HFFc6 (cell line): Measurements from ENCODE around the gene ANO6. TPM values are rescaled to one million over a fixed set of nuclear protein-coding genes. Genes with fewer than 3 reads are reported as not detected.

Experiments
- DNase-seq: peaks from one replicate; pipeline ENCODE4 v3.0.0-alpha.2; 2018
- H3K27ac Mint-ChIP-seq: 2 replicates; pipeline ENCODE4 v1.8.0; 2020; ENCODE audit warnings: mild to moderate bottlenecking, mixed read lengths
- H3K27me3 Mint-ChIP-seq: 2 replicates; pipeline ENCODE4 v1.8.0; 2021; ENCODE audit warnings: mild to moderate bottlenecking, moderate library complexity, mixed read lengths; ENCODE audit not compliant: insufficient read depth
- H3K36me3 Mint-ChIP-seq: 2 replicates; pipeline ENCODE4 v1.8.0; 2021; ENCODE audit warnings: low read depth, mixed read lengths
- H3K4me1 Mint-ChIP-seq: 2 replicates; pipeline ENCODE4 v1.8.0; 2020; ENCODE audit warnings: low read depth, mixed read lengths
- H3K4me3 Mint-ChIP-seq: 2 replicates; pipeline ENCODE4 v1.8.0; 2020; ENCODE audit warnings: mild to moderate bottlenecking, moderate library complexity, mixed read lengths
- H3K9me3 Mint-ChIP-seq: 2 replicates; pipeline ENCODE4 v1.8.0; 2020; ENCODE audit warnings: mild to moderate bottlenecking, mixed read lengths
- total RNA-seq, 6 experiments: library from RNA; stranded (reverse); fragmentation: NEBNext Ultra II Directional; extraction: Animal tissue kit (Norgen Biotek cat#: 25700); gene quantifications; 2 replicates in 1 of 6; 3 replicates in 5 of 6; pipeline ENCODE4 v1.2.3, GENCODE V29; 2021
- TF ChIP-seq, protein P1 (sequence below): fragments of 200-600 bp; sonication (generic); IDR thresholded peaks from 2 replicates; pipeline ENCODE4 v1.5.0; 2021; ENCODE audit warnings: antibody characterized with exemption, mild to moderate bottlenecking

Gene ANO6
- total RNA-seq, 6 experiments from 2014 or later = 44.4 to 58.6 (median 53.3) TPM

- TF ChIP-seq, protein P1, sequence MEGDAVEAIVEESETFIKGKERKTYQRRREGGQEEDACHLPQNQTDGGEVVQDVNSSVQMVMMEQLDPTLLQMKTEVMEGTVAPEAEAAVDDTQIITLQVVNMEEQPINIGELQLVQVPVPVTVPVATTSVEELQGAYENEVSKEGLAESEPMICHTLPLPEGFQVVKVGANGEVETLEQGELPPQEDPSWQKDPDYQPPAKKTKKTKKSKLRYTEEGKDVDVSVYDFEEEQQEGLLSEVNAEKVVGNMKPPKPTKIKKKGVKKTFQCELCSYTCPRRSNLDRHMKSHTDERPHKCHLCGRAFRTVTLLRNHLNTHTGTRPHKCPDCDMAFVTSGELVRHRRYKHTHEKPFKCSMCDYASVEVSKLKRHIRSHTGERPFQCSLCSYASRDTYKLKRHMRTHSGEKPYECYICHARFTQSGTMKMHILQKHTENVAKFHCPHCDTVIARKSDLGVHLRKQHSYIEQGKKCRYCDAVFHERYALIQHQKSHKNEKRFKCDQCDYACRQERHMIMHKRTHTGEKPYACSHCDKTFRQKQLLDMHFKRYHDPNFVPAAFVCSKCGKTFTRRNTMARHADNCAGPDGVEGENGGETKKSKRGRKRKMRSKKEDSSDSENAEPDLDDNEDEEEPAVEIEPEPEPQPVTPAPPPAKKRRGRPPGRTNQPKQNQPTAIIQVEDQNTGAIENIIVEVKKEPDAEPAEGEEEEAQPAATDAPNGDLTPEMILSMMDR = no peak
- no peak overlapping the region for H3K27ac Mint-ChIP-seq
- H3K9me3 Mint-ChIP-seq = no peaks in the 10 kb centered on the region
- peaks cover 18% of the 10 kb centered on the region for H3K4me1 Mint-ChIP-seq
- DNase-seq = no peak
- no peaks in the 10 kb centered on the region; the same call in 1 of the 2 replicates for H3K27me3 Mint-ChIP-seq
- peaks cover 24% of the 10 kb centered on the region for H3K36me3 Mint-ChIP-seq
- no peak overlapping the region for H3K4me3 Mint-ChIP-seq
Measured at GRCh38 chr12:45435945-45436710, 220.2 kb downstream of the ANO6 start.

DNA sequence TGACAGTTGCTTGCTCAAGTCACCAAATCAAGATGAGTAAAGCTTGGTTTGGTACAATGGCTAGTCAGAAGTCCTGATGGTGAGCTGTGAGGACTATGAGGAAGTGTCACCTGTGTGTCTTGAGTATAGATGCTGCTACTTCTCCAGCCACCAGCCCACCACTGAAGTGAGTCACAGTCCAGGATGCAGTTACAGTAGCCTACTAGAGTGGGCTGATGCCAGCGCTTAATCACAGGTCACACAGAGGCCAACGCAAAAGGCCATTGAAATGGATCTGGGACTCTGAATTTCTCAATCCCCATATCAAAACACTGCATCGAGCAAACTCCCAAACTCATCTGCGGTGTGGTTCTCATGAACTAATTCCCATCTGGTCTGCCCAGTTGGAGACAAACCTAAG is 223.1 kb downstream of the ANO6 start:
- no peaks in the 10 kb centered on the region; the same call in 1 of the 2 replicates for H3K27me3 Mint-ChIP-seq
- H3K4me1 Mint-ChIP-seq = peaks cover 18% of the 10 kb centered on the region
- TF ChIP-seq, protein P1 = no peak
- H3K27ac Mint-ChIP-seq = no peak overlapping the region
- H3K4me3 Mint-ChIP-seq = no peak overlapping the region
- peaks cover 11% of the 10 kb centered on the region for H3K9me3 Mint-ChIP-seq
- no peak for DNase-seq
- peaks cover 10% of the 10 kb centered on the region for H3K36me3 Mint-ChIP-seq

- Mint-ChIP-seq H3K36me3 (peaks cover 7% of the 10 kb centered on the region), H3K9me3 (peaks cover 24% of the 10 kb centered on the region), H3K27ac (no peak overlapping the region), H3K27me3 (no peaks in the 10 kb centered on the region; the same call in 1 of the 2 replicates), H3K4me3 (no peak overlapping the region), H3K4me1 (no peaks in the 10 kb centered on the region)
- TF ChIP-seq, protein P1 = no peak
- DNase-seq = no peak
Measured at GRCh38 chr12:45446013-45446412, 230.1 kb downstream of the ANO6 start.

DNA sequence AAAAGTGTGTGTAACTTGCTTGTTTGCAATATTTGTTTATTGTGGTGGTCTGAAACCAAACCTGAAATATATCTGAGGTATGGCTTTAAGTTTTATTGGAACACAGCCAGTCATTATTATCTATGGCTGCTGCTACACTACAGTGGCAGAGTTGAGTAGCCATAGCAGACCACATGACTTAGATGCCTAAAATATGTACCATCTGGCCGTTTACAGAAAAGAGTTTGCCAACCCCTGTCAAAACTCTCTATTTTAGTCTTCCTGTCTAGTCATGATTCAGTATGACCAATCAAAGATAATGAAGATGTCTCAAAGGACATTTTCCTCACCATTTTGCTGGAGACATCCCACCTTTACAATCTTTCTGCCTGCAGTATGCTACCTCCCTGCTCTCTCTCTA is 242.3 kb downstream of the ANO6 start:
- Mint-ChIP-seq H3K36me3 (no peaks in the 10 kb centered on the region), H3K27ac (no peak overlapping the region), H3K9me3 (no peaks in the 10 kb centered on the region), H3K4me1 (no peaks in the 10 kb centered on the region), H3K27me3 (peaks cover 4% of the 10 kb centered on the region), H3K4me3 (no peak overlapping the region)
- TF ChIP-seq, protein P1 = no peak
- no peak for DNase-seq

DNA sequence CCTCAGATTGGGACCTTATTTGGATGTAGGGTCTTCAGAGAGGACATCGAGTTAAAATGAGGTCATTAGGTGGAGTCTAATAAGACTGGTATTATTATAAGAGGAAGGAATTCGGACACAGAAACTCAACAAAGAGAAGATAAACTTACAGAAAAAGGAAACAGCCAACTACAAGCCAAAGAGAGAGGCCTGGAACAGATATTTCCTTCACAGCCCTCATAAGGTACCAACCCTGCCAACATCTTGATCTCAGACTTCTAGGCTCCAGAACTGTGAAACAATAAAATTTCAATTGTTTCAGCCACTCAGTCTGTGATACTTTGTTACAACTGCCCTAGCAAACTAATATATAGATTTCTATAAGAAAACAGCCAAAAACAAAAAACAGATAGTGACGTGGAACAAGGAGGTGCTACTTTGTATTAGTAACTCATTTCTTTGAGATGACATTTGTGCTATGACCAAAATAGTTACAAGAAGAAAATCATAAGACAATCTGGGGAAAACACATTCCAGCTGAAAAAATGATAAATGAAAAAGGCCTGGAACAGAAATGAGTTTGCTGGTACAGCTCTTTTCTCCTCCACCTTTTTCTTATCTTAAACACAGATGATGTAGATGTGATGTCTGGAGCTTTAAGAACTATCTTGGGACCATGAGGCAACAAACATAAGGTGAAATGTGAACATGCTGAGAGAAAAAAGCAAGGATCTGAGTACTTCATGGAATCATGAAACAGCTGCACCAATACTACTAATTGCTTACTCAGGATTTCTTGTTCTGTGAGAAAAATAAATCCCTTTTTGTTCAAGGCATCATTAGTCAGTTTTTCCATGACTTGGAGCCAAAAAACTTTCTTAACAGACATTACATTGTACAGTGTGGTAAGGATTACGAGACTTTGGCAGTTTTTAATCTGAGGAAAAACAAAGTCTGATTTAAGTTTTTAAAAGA is 243.2 kb downstream of the ANO6 start:
- no peaks in the 10 kb centered on the region for H3K9me3 Mint-ChIP-seq
- no peaks in the 10 kb centered on the region for H3K4me1 Mint-ChIP-seq
- TF ChIP-seq, protein P1 = no peak
- no peak for DNase-seq
- H3K27me3 Mint-ChIP-seq = peaks cover 4% of the 10 kb centered on the region
- no peak overlapping the region for H3K4me3 Mint-ChIP-seq
- H3K36me3 Mint-ChIP-seq = no peaks in the 10 kb centered on the region
- no peak overlapping the region for H3K27ac Mint-ChIP-seq
